Neural cell (in vitro differentiated cells): ENCODE measurements around the gene PEAK1.

Source experiments
- EP300 ChIP-seq: fragments of 450-650 bp; conservative IDR thresholded peaks from 2 replicates; pipeline ENCODE4 v1.6.1; 2014; ENCODE audit warnings: antibody characterized with exemption, mild to moderate bottlenecking, moderate library complexity; ENCODE audit not compliant: poor library complexity, severe bottlenecking
- EZH2 ChIP-seq: fragments of 200-600, 300-800 bp; shearing (Covaris generic), sonication (generic); IDR thresholded peaks from 2 replicates; pipeline ENCODE4 v1.6.1; 2014; ENCODE audit warnings: antibody characterized with exemption, low read length, borderline replicate concordance, mild to moderate bottlenecking; ENCODE audit not compliant: insufficient read depth, poor library complexity, severe bottlenecking
- MXI1 ChIP-seq: fragments of 450-650 bp; conservative IDR thresholded peaks from 2 replicates; pipeline ENCODE4 v1.6.1; 2014; ENCODE audit warnings: antibody characterized with exemption, mild to moderate bottlenecking; ENCODE audit not compliant: poor library complexity, severe bottlenecking
- POLR2AphosphoS5 ChIP-seq: IDR thresholded peaks from 2 replicates; pipeline ENCODE4 v1.6.1; 2012
- TF ChIP-seq, protein P1 (sequence below): fragments of 450-650 bp; IDR thresholded peaks from 2 replicates; pipeline ENCODE4 v1.5.1; 2014; ENCODE audit warnings: antibody characterized with exemption, mild to moderate bottlenecking, moderate library complexity; ENCODE audit not compliant: poor library complexity, severe bottlenecking
- TF ChIP-seq, protein P2 (sequence below): IDR thresholded peaks from 2 replicates; pipeline ENCODE4 v1.6.1; 2012; ENCODE audit warnings: borderline replicate concordance

DNA sequence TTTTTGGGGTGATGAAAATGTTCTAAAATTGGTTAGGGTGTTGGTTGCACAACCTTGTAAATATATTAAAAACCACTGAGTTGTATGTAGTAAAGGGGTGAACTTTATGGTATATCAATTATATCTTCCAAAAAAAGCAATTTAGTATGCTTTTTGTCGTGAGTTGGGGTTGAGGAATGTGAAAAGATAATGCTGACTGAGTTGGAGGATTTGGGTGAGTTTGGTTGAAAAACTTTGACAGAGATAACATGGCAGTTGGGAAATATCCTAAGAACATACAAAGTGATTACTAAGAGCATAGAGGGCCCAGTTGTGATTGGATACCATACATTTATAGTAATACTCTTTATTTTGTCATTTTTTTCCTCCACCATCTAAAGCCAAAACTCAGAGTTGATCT, 34.4 kb upstream of the PEAK1 start:
- TF ChIP-seq, protein P1, sequence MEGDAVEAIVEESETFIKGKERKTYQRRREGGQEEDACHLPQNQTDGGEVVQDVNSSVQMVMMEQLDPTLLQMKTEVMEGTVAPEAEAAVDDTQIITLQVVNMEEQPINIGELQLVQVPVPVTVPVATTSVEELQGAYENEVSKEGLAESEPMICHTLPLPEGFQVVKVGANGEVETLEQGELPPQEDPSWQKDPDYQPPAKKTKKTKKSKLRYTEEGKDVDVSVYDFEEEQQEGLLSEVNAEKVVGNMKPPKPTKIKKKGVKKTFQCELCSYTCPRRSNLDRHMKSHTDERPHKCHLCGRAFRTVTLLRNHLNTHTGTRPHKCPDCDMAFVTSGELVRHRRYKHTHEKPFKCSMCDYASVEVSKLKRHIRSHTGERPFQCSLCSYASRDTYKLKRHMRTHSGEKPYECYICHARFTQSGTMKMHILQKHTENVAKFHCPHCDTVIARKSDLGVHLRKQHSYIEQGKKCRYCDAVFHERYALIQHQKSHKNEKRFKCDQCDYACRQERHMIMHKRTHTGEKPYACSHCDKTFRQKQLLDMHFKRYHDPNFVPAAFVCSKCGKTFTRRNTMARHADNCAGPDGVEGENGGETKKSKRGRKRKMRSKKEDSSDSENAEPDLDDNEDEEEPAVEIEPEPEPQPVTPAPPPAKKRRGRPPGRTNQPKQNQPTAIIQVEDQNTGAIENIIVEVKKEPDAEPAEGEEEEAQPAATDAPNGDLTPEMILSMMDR, result no peak
- TF ChIP-seq EZH2, result no peak
- no peak for TF ChIP-seq POLR2AphosphoS5
- TF ChIP-seq, protein P2, sequence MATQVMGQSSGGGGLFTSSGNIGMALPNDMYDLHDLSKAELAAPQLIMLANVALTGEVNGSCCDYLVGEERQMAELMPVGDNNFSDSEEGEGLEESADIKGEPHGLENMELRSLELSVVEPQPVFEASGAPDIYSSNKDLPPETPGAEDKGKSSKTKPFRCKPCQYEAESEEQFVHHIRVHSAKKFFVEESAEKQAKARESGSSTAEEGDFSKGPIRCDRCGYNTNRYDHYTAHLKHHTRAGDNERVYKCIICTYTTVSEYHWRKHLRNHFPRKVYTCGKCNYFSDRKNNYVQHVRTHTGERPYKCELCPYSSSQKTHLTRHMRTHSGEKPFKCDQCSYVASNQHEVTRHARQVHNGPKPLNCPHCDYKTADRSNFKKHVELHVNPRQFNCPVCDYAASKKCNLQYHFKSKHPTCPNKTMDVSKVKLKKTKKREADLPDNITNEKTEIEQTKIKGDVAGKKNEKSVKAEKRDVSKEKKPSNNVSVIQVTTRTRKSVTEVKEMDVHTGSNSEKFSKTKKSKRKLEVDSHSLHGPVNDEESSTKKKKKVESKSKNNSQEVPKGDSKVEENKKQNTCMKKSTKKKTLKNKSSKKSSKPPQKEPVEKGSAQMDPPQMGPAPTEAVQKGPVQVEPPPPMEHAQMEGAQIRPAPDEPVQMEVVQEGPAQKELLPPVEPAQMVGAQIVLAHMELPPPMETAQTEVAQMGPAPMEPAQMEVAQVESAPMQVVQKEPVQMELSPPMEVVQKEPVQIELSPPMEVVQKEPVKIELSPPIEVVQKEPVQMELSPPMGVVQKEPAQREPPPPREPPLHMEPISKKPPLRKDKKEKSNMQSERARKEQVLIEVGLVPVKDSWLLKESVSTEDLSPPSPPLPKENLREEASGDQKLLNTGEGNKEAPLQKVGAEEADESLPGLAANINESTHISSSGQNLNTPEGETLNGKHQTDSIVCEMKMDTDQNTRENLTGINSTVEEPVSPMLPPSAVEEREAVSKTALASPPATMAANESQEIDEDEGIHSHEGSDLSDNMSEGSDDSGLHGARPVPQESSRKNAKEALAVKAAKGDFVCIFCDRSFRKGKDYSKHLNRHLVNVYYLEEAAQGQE, result no peak
- TF ChIP-seq EP300, result no peak
- no peak for TF ChIP-seq MXI1
